BJ (cell line): ENCODE results near the gene C1QB. TPM values are rescaled to one million over a fixed set of nuclear protein-coding genes. Genes with fewer than 3 reads are reported as not detected.

Source experiments
- CTCF ChIA-PET: fragments of 350-600 bp; formaldehyde crosslinking; extraction: SDS; loops from one replicate; lab custom pipeline; 2021; ENCODE audit warnings: antibody characterized with exemption, inconsistent platforms; lab: Yijun Ruan, JAX
- POLR2A ChIA-PET: fragments of 300-600 bp; sonication (Branson Sonifier 250); formaldehyde crosslinking; extraction: SDS; loops from one replicate; lab custom pipeline; 2021; ENCODE audit warnings: antibody characterized with exemption; lab: Charles Lee
- DNase-seq: peaks from one replicate; pipeline ENCODE4 v3.0.0-alpha.2; 2011; ENCODE audit warnings: low read depth
- H3K27me3 ChIP-seq: 2 replicates; pipeline ENCODE4 v1.6.0; 2011; ENCODE audit warnings: low read length; ENCODE audit not compliant: control insufficient read depth, insufficient read depth
- H3K36me3 ChIP-seq: 2 replicates; pipeline ENCODE4 v1.5.1; 2011; ENCODE audit warnings: low read length; ENCODE audit not compliant: control insufficient read depth, insufficient read depth
- H3K4me3 ChIP-seq: 2 replicates; pipeline ENCODE4 v1.5.1; 2011; ENCODE audit warnings: low read depth, mild to moderate bottlenecking, control low read depth, low read length
- CTCF ChIP-seq: IDR thresholded peaks from 2 replicates; pipeline ENCODE4 v1.5.1; 2011; ENCODE audit warnings: low read depth, mild to moderate bottlenecking, control low read depth, inconsistent platforms, low read length, moderate library complexity; ENCODE audit not compliant: insufficient read depth
- polyA plus RNA-seq: library from polyadenylated mRNA; depleted of rRNA; stranded (reverse); fragments of >200 nt; gene quantifications from 2 replicates; pipeline ENCODE4 v1.2.3, GENCODE V29; 2011

The C1QB gene
- polyA plus RNA-seq, 1 experiment: not detected

- no peak for DNase-seq
- no peak for TF ChIP-seq CTCF
- Histone ChIP-seq H3K27me3 (peaks cover 9% of the 10 kb centered on the region), H3K36me3 (no peaks in the 10 kb centered on the region), H3K4me3 (no peak overlapping the region)
- ChIA-PET POLR2A (no interaction called here), CTCF (no interaction called here)
Observed at GRCh38 chr1:22629886-22630285, 23.1 kb upstream of the C1QB start.

- H3K27me3 ChIP-seq: peaks cover 9% of the 10 kb centered on the region
- no peaks in the 10 kb centered on the region for H3K36me3 ChIP-seq
- no peak for TF ChIP-seq CTCF
- H3K4me3 ChIP-seq: no peak overlapping the region
- no peak for DNase-seq
- ChIA-PET CTCF (interaction anchor here (0.7 to 3.5 kb wide), 5 partner anchors 8 to 217 kb away, joined by 3 to 8 read pairs (median 7); no protein-coding TSS in a partner anchor), POLR2A (no interaction called here)
Observed at GRCh38 chr1:22633697-22634463, 19.2 kb upstream of the C1QB start.

GRCh38 chr1:22635436-22635835 is 17.6 kb upstream of the C1QB start:
- no peak overlapping the region for H3K4me3 ChIP-seq
- ChIA-PET CTCF (interaction anchor here (0.9 to 2.3 kb wide), 3 partner anchors 11 to 219 kb away, joined by 3 to 9 read pairs (median 7); no protein-coding TSS in a partner anchor), POLR2A (no interaction called here)
- TF ChIP-seq CTCF: no peak
- peaks cover 6% of the 10 kb centered on the region for H3K27me3 ChIP-seq
- DNase-seq: no peak
- no peaks in the 10 kb centered on the region for H3K36me3 ChIP-seq

GRCh38 chr1:22636353-22636752 is 16.7 kb upstream of the C1QB start, which contains the start of gene C1QA:
Gene C1QA, plus strand, starts transcription at chr1:22636628. Its CDS starts 989 bp downstream, at chr1:22637617.
- no peak for DNase-seq
- Histone ChIP-seq H3K27me3 (peaks cover 6% of the 10 kb centered on the region), H3K36me3 (no peaks in the 10 kb centered on the region), H3K4me3 (no peak within 1 kb of the TSS)
- ChIA-PET POLR2A (no interaction called here), CTCF (interaction anchor here (2.2 kb wide), 1 partner anchor 216 kb away, joined by 9 read pairs; no protein-coding TSS in a partner anchor)
- no peak for TF ChIP-seq CTCF

GRCh38 chr1:22636927-22637326 is 16.1 kb upstream of the C1QB start:
- ChIA-PET POLR2A (no interaction called here), CTCF (interaction anchor here (2.2 kb wide), 1 partner anchor 216 kb away, joined by 9 read pairs; no protein-coding TSS in a partner anchor)
- DNase-seq: no peak
- Histone ChIP-seq H3K4me3 (no peak overlapping the region), H3K36me3 (no peaks in the 10 kb centered on the region), H3K27me3 (peaks cover 6% of the 10 kb centered on the region)
- no peak for TF ChIP-seq CTCF
